GM18907 (cell line): ENCODE data around the gene SYCP3.
A peak's percentile ranks its signal among the peaks of the same experiment; 100 is the strongest.

Experiments
- ATAC-seq: cut with Tn5 transposase; IDR thresholded peaks from one replicate; pipeline ENCODE4 v1.9.1; 2021; ENCODE audit warnings: mild to moderate bottlenecking, moderate library complexity; ENCODE audit not compliant: unreplicated experiment

The SYCP3 gene

DNA sequence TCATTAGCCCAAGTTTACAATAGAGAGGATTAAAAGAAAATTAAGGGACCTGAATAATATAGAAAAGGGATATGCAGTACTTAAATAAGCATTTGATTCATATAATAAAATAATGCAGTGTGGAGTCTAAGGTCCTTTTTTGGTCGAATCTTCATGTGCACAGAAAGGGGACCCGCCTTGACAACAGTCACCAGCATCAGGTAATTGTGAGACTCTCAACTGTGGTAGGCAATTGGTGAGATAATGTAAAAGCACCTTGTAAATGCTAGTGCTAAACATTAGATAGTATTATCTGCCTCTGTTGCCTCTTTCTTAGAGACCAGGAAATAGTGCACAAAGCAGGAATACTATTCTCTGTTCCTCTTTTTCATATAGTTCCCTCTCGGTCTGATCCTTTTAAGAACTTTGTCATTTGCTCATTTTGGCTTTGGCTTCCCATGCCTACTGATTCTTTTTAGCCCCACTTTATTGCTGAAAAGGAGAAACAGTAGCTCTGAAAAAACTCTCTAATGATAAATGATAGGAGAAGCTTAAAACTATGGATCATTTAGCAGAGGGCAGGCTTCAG is 24.3 kb downstream of the SYCP3 start:
- ATAC-seq = no peak

- ATAC-seq = no peak
Measured at GRCh38 chr12:101713930-101714329, 25.3 kb downstream of the SYCP3 start.

GRCh38 chr12:101713059-101713682 is 26.1 kb downstream of the SYCP3 start:
- no peak for ATAC-seq

- no peak for ATAC-seq
Measured at GRCh38 chr12:101710288-101710687, 29.0 kb downstream of the SYCP3 start.

DNA sequence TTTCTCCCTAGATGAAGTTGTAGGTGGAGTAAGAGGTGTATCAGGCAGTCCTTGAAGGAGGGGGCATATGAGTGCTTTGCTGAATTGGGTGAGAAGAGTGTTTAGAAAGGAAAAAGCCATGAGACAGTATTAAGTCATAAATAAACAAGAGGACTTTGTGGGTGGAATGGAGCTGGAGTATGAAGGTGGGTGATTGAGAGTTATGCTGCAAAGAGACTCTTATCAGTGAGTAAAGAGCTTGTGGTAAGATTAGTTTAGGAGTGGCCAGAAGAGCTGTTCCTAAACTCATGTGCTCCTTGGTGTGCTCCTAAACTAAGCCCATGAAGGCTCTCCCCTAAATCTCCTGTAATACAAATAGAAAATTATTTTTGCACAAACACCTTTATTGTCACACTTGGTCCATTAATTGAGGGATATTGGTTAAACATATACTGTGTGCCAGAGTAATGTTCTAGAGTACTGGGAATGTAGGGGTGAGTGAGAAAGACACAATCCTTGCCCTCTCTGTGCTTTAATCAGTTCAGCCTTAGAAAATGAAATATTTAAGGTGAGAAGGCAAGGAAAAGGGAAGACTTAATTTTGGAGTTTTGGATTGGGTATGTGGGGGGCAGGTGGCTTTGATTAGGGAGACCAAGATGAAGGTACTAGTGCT is 32.0 kb downstream of the SYCP3 start:
- no peak for ATAC-seq

- ATAC-seq = no peak
Measured at GRCh38 chr12:101706403-101706802, 32.9 kb downstream of the SYCP3 start.

DNA sequence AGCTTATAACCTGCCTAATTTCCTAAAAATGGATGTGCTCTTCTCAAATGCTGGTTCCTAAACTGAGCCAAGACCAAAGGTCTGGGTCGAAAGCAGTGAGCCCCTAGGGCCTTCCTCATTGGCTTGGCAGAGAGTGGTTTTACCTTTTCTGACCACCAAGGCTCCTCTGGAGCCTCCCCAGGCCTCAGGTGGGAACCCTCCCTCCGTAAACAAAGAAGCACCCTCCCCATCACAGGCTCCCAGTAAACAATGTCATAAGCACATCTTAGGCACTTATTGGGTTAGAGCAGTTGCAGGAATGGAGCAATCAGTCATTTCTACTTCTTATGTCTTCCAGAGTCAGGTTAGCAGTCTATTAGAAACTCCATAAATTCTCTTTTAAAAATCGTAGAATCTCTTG is 35.8 kb downstream of the SYCP3 start:
- ATAC-seq = no peak

- no peak for ATAC-seq
Measured at GRCh38 chr12:101700299-101700820, 38.9 kb downstream of the SYCP3 start.

GRCh38 chr12:101698800-101699347 is 40.4 kb downstream of the SYCP3 start:
- ATAC-seq = no peak

- peak; percentile 44 for ATAC-seq
Measured at GRCh38 chr12:101697930-101698799, 41.1 kb downstream of the SYCP3 start.

- peak; percentile 65 for ATAC-seq
Measured at GRCh38 chr12:101697197-101697929, 41.9 kb downstream of the SYCP3 start, which contains the start of gene CHPT1. Gene CHPT1 (plus strand): TSS chr12:101697640. CDS start chr12:101697862, 222 bp downstream.

DNA sequence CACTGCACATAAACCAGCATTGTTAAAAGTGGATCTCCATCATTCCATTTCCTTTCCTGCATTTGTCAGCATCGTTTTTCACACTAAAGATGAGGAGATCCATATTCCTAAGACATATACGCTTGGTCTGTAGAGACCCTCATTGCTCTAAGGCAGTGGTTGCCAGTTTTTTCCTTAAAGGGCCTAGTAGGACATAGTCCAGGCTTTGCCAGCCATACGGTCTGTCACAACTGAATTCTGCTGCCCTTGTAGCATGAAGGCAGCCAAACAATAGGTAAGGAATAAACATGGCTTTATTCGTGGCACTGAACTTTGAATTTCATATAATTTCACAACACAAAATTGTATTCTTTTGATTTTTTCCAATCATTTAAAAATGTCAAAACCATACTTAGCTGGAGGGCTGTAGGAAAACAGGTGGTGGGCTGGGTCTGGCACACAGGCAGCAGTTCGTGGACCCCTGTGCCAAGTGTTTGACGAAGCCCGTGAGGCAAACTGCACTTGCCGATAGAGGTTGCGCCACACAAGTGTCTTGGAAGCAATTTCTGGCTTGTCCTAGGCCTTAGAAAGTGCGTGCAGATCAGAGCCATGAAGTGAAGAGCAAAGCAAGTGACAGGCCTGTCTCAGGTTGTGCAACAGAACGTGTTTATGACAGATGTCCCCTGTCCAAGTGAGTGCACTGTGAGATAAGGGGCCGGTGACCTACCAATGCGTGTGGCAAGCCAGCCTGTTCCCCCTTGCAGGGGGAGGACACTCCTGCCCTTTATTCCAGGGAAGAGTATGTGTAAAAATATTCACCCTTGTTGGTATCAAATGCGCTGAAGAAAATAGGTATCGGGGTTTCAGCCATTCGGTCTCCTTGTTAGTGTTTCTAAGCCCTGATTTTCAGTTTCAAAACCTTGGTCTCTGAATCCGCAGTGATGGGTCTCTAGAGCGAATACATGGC is 42.7 kb downstream of the SYCP3 start:
- peak; percentile 6 for ATAC-seq

- no peak for ATAC-seq
Measured at GRCh38 chr12:101695706-101696105, 43.6 kb downstream of the SYCP3 start.

- ATAC-seq = no peak
Measured at GRCh38 chr12:101694986-101695385, 44.3 kb downstream of the SYCP3 start.

DNA sequence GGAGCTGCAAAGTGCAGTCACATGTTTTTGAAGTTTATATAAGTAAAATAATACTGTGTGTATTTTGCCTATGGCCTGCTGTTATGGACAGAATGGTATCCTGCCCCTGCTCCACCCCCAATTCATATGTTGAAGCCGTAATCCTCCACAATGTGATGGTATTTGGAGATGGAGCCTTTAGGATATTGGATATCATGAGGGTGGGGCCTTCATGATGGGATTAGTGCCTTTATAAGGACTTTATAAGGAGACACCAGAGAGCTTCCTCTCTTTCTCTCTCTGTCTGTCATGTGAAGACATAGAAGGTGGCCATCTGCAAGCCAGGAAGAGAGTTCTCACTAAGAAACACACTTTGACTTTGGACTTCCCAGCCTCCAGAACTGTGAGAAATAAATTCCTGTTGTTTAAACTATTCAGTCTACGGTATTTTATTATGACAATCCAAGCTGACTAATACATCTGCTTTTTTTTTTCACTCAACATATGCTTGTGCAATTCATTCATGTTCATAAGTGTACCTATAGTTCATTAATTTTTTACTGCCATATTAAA is 44.9 kb downstream of the SYCP3 start:
- ATAC-seq = no peak

- no peak for ATAC-seq
Measured at GRCh38 chr12:101691503-101692096, 47.7 kb downstream of the SYCP3 start.

DNA sequence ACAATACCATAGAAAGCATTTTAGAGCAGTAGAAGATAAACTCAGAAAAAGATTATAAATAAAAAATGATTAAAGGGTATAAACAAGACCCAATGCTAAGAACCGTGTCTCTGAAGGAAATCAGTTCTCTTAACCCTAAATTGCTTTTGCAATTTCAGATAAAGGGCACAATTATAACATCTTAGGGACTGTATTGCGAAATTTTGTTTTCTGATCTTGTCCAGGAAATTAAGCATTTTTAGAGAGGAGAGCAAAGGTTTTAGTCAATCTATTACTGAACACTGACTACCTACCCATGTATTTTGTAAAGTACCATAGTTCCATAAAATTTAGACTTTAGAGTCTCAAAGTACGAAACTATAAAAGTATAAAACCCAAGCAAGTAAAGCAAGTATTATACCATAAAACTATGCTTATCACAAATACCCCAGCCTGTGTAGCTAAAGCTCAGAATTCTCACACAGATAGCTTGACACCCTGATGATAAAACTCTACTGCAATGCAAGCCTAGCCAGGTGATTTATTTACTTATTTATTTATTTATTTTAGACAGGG is 48.6 kb downstream of the SYCP3 start:
- no peak for ATAC-seq

- no peak for ATAC-seq
Measured at GRCh38 chr12:101686176-101686575, 53.1 kb downstream of the SYCP3 start.
